HepG2 (cell line): Measurements from ENCODE around the gene ADGRL1. TPM values are rescaled to one million over a fixed set of nuclear protein-coding genes. Genes with fewer than 3 reads are reported as not detected.

Source experiments
- FOXO4 ChIP-seq: sonication (generic); formaldehyde crosslinking; conservative IDR thresholded peaks from 2 replicates; pipeline ENCODE4 v1.8.1; 2023; ENCODE audit warnings: missing genetic modification reagents
- GABPB1 ChIP-seq: IDR thresholded peaks from 2 replicates; pipeline ENCODE4 v1.6.1; 2016; ENCODE audit warnings: mild to moderate bottlenecking, missing genetic modification reagents, moderate library complexity, missing compliant biosample characterization
- HNF4A ChIP-seq: sonication (generic); formaldehyde crosslinking; IDR thresholded peaks from 2 replicates; pipeline ENCODE4 v1.4.0; 2020; ENCODE audit warnings: missing genetic modification reagents
- MEIS2 ChIP-seq: sonication (generic); formaldehyde crosslinking; IDR thresholded peaks from 2 replicates; pipeline ENCODE4 v1.9.0; 2021; ENCODE audit warnings: mild to moderate bottlenecking, missing genetic modification reagents
- MXD3 ChIP-seq: IDR thresholded peaks from 2 replicates; pipeline ENCODE4 v1.6.1; 2016; ENCODE audit warnings: mild to moderate bottlenecking, missing biosample characterization, missing genetic modification reagents
- NCOA5 ChIP-seq: sonication (generic); formaldehyde crosslinking; IDR thresholded peaks from 2 replicates; pipeline ENCODE4 v1.4.0; 2020; ENCODE audit warnings: missing genetic modification reagents
- PHF20 ChIP-seq: sonication (generic); formaldehyde crosslinking; IDR thresholded peaks from 2 replicates; pipeline ENCODE4 v1.5.0; 2020; ENCODE audit warnings: mild to moderate bottlenecking, missing genetic modification reagents
- PRDM10 ChIP-seq: sonication (generic); formaldehyde crosslinking; IDR thresholded peaks from 2 replicates; pipeline ENCODE4 v1.4.0; 2020; ENCODE audit warnings: low read depth, missing genetic modification reagents
- RFX5 ChIP-seq: IDR thresholded peaks from 2 replicates; pipeline ENCODE4 v1.6.1; 2011; ENCODE audit warnings: low read depth, low read length, improper control_type of control experiment
- ZNF230 ChIP-seq: sonication (generic); formaldehyde crosslinking; IDR thresholded peaks from 2 replicates; pipeline ENCODE4 v1.4.0; 2020; ENCODE audit warnings: mild to moderate bottlenecking, missing genetic modification reagents
- ZNF276 ChIP-seq: sonication (generic); formaldehyde crosslinking; IDR thresholded peaks from 2 replicates; pipeline ENCODE4 v1.4.0; 2020; ENCODE audit warnings: mild to moderate bottlenecking, low read depth, missing genetic modification reagents
- ZNF33B ChIP-seq: sonication (generic); formaldehyde crosslinking; IDR thresholded peaks from 2 replicates; pipeline ENCODE4 v1.5.1; 2020; ENCODE audit warnings: mild to moderate bottlenecking, missing genetic modification reagents
- ZNF547 ChIP-seq: sonication (generic); formaldehyde crosslinking; IDR thresholded peaks from 2 replicates; pipeline ENCODE4 v1.5.1; 2020; ENCODE audit warnings: mild to moderate bottlenecking, missing genetic modification reagents
- ZNF768 ChIP-seq: sonication (generic); formaldehyde crosslinking; IDR thresholded peaks from 2 replicates; pipeline ENCODE4 v1.4.0; 2020; ENCODE audit warnings: missing genetic modification reagents
- ZNF770 ChIP-seq: sonication (generic); formaldehyde crosslinking; IDR thresholded peaks from 2 replicates; pipeline ENCODE4 v1.5.0; 2020; ENCODE audit warnings: mild to moderate bottlenecking, missing genetic modification reagents
- ZNF772 ChIP-seq: sonication (generic); formaldehyde crosslinking; IDR thresholded peaks from 2 replicates; pipeline ENCODE4 v1.5.0; 2020; ENCODE audit warnings: mild to moderate bottlenecking, missing genetic modification reagents
- ZNF792 ChIP-seq: IDR thresholded peaks from 2 replicates; pipeline ENCODE4 v1.6.1; 2016
- ZNF83 ChIP-seq: sonication (generic); formaldehyde crosslinking; IDR thresholded peaks from 2 replicates; pipeline ENCODE4 v1.4.0; 2020; ENCODE audit warnings: missing genetic modification reagents, mild to moderate bottlenecking, borderline replicate concordance
- ZNF878 ChIP-seq: sonication (generic); formaldehyde crosslinking; IDR thresholded peaks from 2 replicates; pipeline ENCODE4 v1.8.1; 2023; ENCODE audit warnings: mild to moderate bottlenecking, missing genetic modification reagents, moderate library complexity
- polyA plus RNA-seq, 8 experiments: library from polyadenylated mRNA; depleted of rRNA in 3 of 8; stranded (reverse) in 7 of 8; unstranded in 1 of 8; fragments of >200 nt; fragmentation: Illumina TruSeq in 4 of 8; extraction: Trizol in 4 of 8; gene quantifications; 2 replicates each; pipeline versions ENCODE4 v1.2.1 to v1.2.3, GENCODE V29; 2011 to 2016; ENCODE audit warnings: low read depth in 4 of 8, missing spikeins in 1 of 8, mixed read lengths in 1 of 8; ENCODE audit not compliant: insufficient read depth in 1 of 8
- total RNA-seq, 5 experiments: library from RNA; depleted of rRNA; stranded (reverse); fragments of >200 nt; fragmentation: Illumina TruSeq; extraction: Trizol; gene quantifications; 2 replicates each; pipeline ENCODE4 v1.2.3, GENCODE V29; 2016; ENCODE audit warnings: low read depth in 1 of 5

The ADGRL1 gene
- total and polyA plus RNA-seq, 2 of the 13 experiments (the other 11 are each of a cell fraction or from before 2014, with no cell fraction given), result 0.49 to 1.7 TPM

- TF ChIP-seq PRDM10 (CRISPR knock-in tag), result peak; percentile 31; the same call in 1 of the 2 replicates
- TF ChIP-seq ZNF230 (CRISPR knock-in tag), result no peak
- TF ChIP-seq ZNF768, result 0 out of 2 replicates have a peak, but pooled peaks have one; percentile 17
- peak; percentile 68; the same call in 1 of the 2 replicates for TF ChIP-seq ZNF770 (CRISPR knock-in tag)
- no peak; the same call in 1 of the 2 replicates for TF ChIP-seq ZNF792 (CRISPR knock-in tag)
- TF ChIP-seq ZNF33B (CRISPR knock-in tag), result no peak
- no peak for TF ChIP-seq HNF4A (CRISPR knock-in tag)
- TF ChIP-seq GABPB1 (CRISPR knock-in tag), result peak; percentile 96
- no peak for TF ChIP-seq FOXO4 (CRISPR knock-in tag)
- TF ChIP-seq MEIS2 (CRISPR knock-in tag), result peak; percentile 66; the same call in 1 of the 2 replicates
- peak; percentile 95 for TF ChIP-seq RFX5
- TF ChIP-seq ZNF83 (CRISPR knock-in tag), result 0 out of 2 replicates have a peak, but pooled peaks have one; percentile 38
- no peak; the same call in 1 of the 2 replicates for TF ChIP-seq ZNF547 (CRISPR knock-in tag)
- TF ChIP-seq NCOA5 (CRISPR knock-in tag), result no peak
- peak; percentile 95 for TF ChIP-seq ZNF878
- TF ChIP-seq ZNF276 (CRISPR knock-in tag), result peak; percentile 83; the same call in 1 of the 2 replicates
- peak; percentile 25; the same call in 1 of the 2 replicates for TF ChIP-seq MXD3 (CRISPR knock-in tag)
- no peak; the same call in none of the 2 replicates for TF ChIP-seq PHF20 (CRISPR knock-in tag)
- TF ChIP-seq ZNF772 (CRISPR knock-in tag), result no peak
Measured at GRCh38 chr19:14136509-14137281, 69.3 kb downstream of the ADGRL1 start, which contains the start of gene ASF1B (continued).
